Colonic mucosa (tissue), 4 donors: ENCODE results near the gene TCP11. TPM values are rescaled to one million over a fixed set of nuclear protein-coding genes. Genes with fewer than 3 reads are reported as not detected.

Source experiments
- DNase-seq: peaks from one replicate; pipeline ENCODE4 v3.0.0-alpha.2; 2020
- H3K27ac ChIP-seq: fragments of 200-600 bp; one replicate; pipeline ENCODE4 v1.8.0; 2021
- H3K27me3 ChIP-seq: fragments of 200-600 bp; one replicate; pipeline ENCODE4 v1.8.0; 2021
- H3K36me3 ChIP-seq: fragments of 200-600 bp; one replicate; pipeline ENCODE4 v1.8.0; 2021
- H3K4me1 ChIP-seq: fragments of 200-600 bp; one replicate; pipeline ENCODE4 v1.8.0; 2021; ENCODE audit warnings: mild to moderate bottlenecking
- H3K4me3 ChIP-seq: fragments of 200-600 bp; one replicate; pipeline ENCODE4 v1.8.0; 2021
- H3K9ac ChIP-seq, 2 donors: one replicate each; pipeline ENCODE4 v1.7.0; 2013; ENCODE audit warnings: control low read depth in 2 of 2, low read depth in 2 of 2, low read length in 2 of 2
- H3K9me3 ChIP-seq: fragments of 200-600 bp; one replicate; pipeline ENCODE4 v1.8.0; 2021
- CTCF ChIP-seq: fragments of 200-600 bp; IDR thresholded peaks from one replicate; pipeline ENCODE4 v1.8.0; 2022; ENCODE audit warnings: antibody characterized with exemption, mild to moderate bottlenecking
- intact Hi-C: fragments of 100-400 bp; cut with DNase I; formaldehyde crosslinking; loops from one replicate; pipeline ENCODE4 v1.14.1; 2022
- total RNA-seq, 2 donors: library from RNA; stranded (reverse); fragmentation: NEBNext Ultra II Directional in 1 of 2; extraction: Animal tissue kit (Norgen Biotek cat#: 25700) in 1 of 2; gene quantifications; one replicate each; pipeline ENCODE4 v1.2.1, GENCODE V29; 2021
- donor health status: healthy.
- donor health status: DM: no; HTN: no; CAD: no.
- donor health status: DM: no; HTN: no; CAD: no.

Gene TCP11
- total RNA-seq, 2 donors from 2014 or later, result not detected

GRCh38 chr6:35082733-35083403 is 58.3 kb downstream of the TCP11 start:
- peaks cover 10% of the 10 kb centered on the region for H3K36me3 ChIP-seq
- H3K27me3 ChIP-seq, result no peaks in the 10 kb centered on the region
- DNase-seq, result no peak
- no peak overlapping the region for H3K27ac ChIP-seq
- no peak overlapping the region for H3K4me3 ChIP-seq
- intact Hi-C loops, result no loop called here
- H3K9me3 ChIP-seq, result no peaks in the 10 kb centered on the region
- no peaks in the 10 kb centered on the region for H3K4me1 ChIP-seq
- no peak for TF ChIP-seq CTCF
- no peak overlapping the region for H3K9ac ChIP-seq

GRCh38 chr6:35082046-35082732 is 59.0 kb downstream of the TCP11 start:
- H3K9me3 ChIP-seq, result no peaks in the 10 kb centered on the region
- no peaks in the 10 kb centered on the region for H3K4me1 ChIP-seq
- no peak overlapping the region for H3K27ac ChIP-seq
- intact Hi-C loops, result no loop called here
- no peak overlapping the region for H3K4me3 ChIP-seq
- no peak for TF ChIP-seq CTCF
- no peaks in the 10 kb centered on the region for H3K27me3 ChIP-seq
- DNase-seq, result no peak
- peaks cover 10% of the 10 kb centered on the region for H3K36me3 ChIP-seq
- H3K9ac ChIP-seq, result no peak overlapping the region

GRCh38 chr6:35081426-35081851 is 59.7 kb downstream of the TCP11 start:
- Histone ChIP-seq H3K9ac (no peak overlapping the region), H3K4me3 (no peak overlapping the region), H3K27me3 (no peaks in the 10 kb centered on the region), H3K4me1 (no peaks in the 10 kb centered on the region), H3K27ac (no peak overlapping the region), H3K36me3 (peaks cover 5% of the 10 kb centered on the region), H3K9me3 (no peaks in the 10 kb centered on the region)
- intact Hi-C loops, result no loop called here
- no peak for DNase-seq
- no peak for TF ChIP-seq CTCF

- no peak for DNase-seq
- Histone ChIP-seq H3K27ac (no peak overlapping the region), H3K36me3 (peaks cover 5% of the 10 kb centered on the region), H3K4me3 (no peak overlapping the region), H3K9ac (no peak overlapping the region), H3K4me1 (no peaks in the 10 kb centered on the region), H3K27me3 (no peaks in the 10 kb centered on the region), H3K9me3 (no peaks in the 10 kb centered on the region)
- intact Hi-C loops, result no loop called here
- no peak for TF ChIP-seq CTCF
These were observed 60.2 kb downstream of the TCP11 start for GRCh38 chr6:35080821-35081425.

- intact Hi-C loops, result no loop called here
- peaks cover 5% of the 10 kb centered on the region for H3K36me3 ChIP-seq
- H3K9me3 ChIP-seq, result no peaks in the 10 kb centered on the region
- DNase-seq, result no peak
- H3K27ac ChIP-seq, result no peak overlapping the region
- no peaks in the 10 kb centered on the region for H3K4me1 ChIP-seq
- no peaks in the 10 kb centered on the region for H3K27me3 ChIP-seq
- no peak for TF ChIP-seq CTCF
- H3K9ac ChIP-seq, result no peak overlapping the region
- no peak overlapping the region for H3K4me3 ChIP-seq
These were observed 61.0 kb downstream of the TCP11 start for GRCh38 chr6:35080016-35080680.
